HepG2 (cell line): ENCODE data around the gene TENM3. TPM values are rescaled to one million over a fixed set of nuclear protein-coding genes. Genes with fewer than 3 reads are reported as not detected.

Source experiments
- ATAC-seq: fragments of 200-7000 bp; cut with Tn5 transposase; 3 replicates; pipeline ENCODE4 v1.9.1; 2020; ENCODE audit warnings: mild to moderate bottlenecking, moderate library complexity
- BruUV-seq: library from RNA; stranded (reverse); fragments of 400-500 nt; replicated peaks from 2 replicates; lab custom pipeline; 2021; lab: Mats Ljungman, UMichigan
- CTCF ChIA-PET: fragments of 300-600 bp; formaldehyde crosslinking; extraction: SDS; loops from one replicate; lab custom pipeline; 2021; ENCODE audit warnings: low total read pairs, inconsistent platforms, low intra/inter-chr PET ratio; lab: Yijun Ruan, JAX
- POLR2A ChIA-PET: fragments of 350-600 bp; sonication (Branson Sonifier 250); formaldehyde crosslinking; loops from one replicate; lab custom pipeline; 2020; ENCODE audit warnings: antibody characterized with exemption, inconsistent platforms; lab: Yijun Ruan, JAX
- DNase-seq: peaks from one replicate; pipeline ENCODE4 v3.0.0-alpha.2; 2015; ENCODE audit warnings: low spot score
- FAIRE-seq: peaks from 3 replicates; lab custom pipeline; 2011; peaks lifted over from hg19 to GRCh38; lab: Jason Lieb, UNC
- H2AFZ ChIP-seq: one replicate; pipeline ENCODE4 v1.6.1; 2011; ENCODE audit warnings: low read length, inconsistent platforms
- H3K27ac ChIP-seq: fragments of 300-600 bp; 3 replicates; pipeline ENCODE4 v1.8.0; 2011; ENCODE audit warnings: mixed run types, mild to moderate bottlenecking, mixed read lengths, low read length, inconsistent platforms; ENCODE audit not compliant: insufficient read depth; ENCODE audit errors: extremely low read length
- H3K27me3 ChIP-seq, 2 experiments: fragments of 200-600 bp in 1 of 2; 2 replicates in 1 of 2; 3 replicates in 1 of 2; pipeline versions ENCODE4 v1.6.0 to v1.8.0; 2011; ENCODE audit warnings: low read length in 2 of 2, mild to moderate bottlenecking in 2 of 2, moderate library complexity in 2 of 2, inconsistent platforms in 1 of 2; ENCODE audit not compliant: insufficient read depth in 2 of 2, control insufficient read depth in 1 of 2
- H3K36me3 ChIP-seq, 2 experiments: fragments of 200-600 bp in 1 of 2; replicated peaks in 1 of 2; 2 replicates in 1 of 2; 3 replicates in 1 of 2; pipeline versions ENCODE4 v1.5.1 to v1.8.0; 2011; ENCODE audit warnings: low read length in 2 of 2, inconsistent platforms in 1 of 2; ENCODE audit not compliant: insufficient read depth in 2 of 2, control insufficient read depth in 1 of 2
- H3K4me1 ChIP-seq: 2 replicates; pipeline ENCODE4 v1.5.1; 2012; ENCODE audit warnings: low read length, inconsistent platforms; ENCODE audit not compliant: insufficient read depth
- H3K4me2 ChIP-seq: 2 replicates; pipeline ENCODE4 v1.6.0; 2011; ENCODE audit warnings: low read depth, low read length, inconsistent platforms
- H3K4me3 ChIP-seq, 3 experiments: fragments of 200-600 bp in 1 of 3; sonication (generic), shearing (Covaris generic) in 1 of 3; replicated peaks in 1 of 3; 2 replicates each; pipeline ENCODE4 v1.5.1; 2011 to 2016; ENCODE audit warnings: low read length in 3 of 3, inconsistent platforms in 2 of 3, low read depth in 2 of 3, mild to moderate bottlenecking in 2 of 3, control low read depth in 1 of 3, mixed read lengths in 1 of 3; ENCODE audit not compliant: insufficient read depth in 1 of 3
- H3K79me2 ChIP-seq: one replicate; pipeline ENCODE4 v1.6.1; 2011; ENCODE audit warnings: low read length, inconsistent platforms; ENCODE audit not compliant: insufficient read depth
- H3K9ac ChIP-seq: 2 replicates; pipeline ENCODE4 v1.6.0; 2011; ENCODE audit warnings: mild to moderate bottlenecking, low read depth, low read length, inconsistent platforms; ENCODE audit not compliant: insufficient read depth
- H3K9me3 ChIP-seq: 2 replicates; pipeline ENCODE4 v1.5.1; 2012; ENCODE audit warnings: mild to moderate bottlenecking, low read length
- H4K20me1 ChIP-seq: 2 replicates; pipeline ENCODE4 v1.6.0; 2011; ENCODE audit warnings: inconsistent platforms, mild to moderate bottlenecking, low read length, moderate library complexity; ENCODE audit not compliant: insufficient read depth
- AGO1 ChIP-seq: fragments of 200-400 bp; formaldehyde crosslinking; IDR thresholded peaks from 2 replicates; pipeline ENCODE4 v1.6.1; 2017; ENCODE audit warnings: mild to moderate bottlenecking, low read depth, low read length, moderate library complexity; ENCODE audit not compliant: poor library complexity, severe bottlenecking
- CBFB ChIP-seq: sonication (generic); formaldehyde crosslinking; IDR thresholded peaks from 2 replicates; pipeline ENCODE4 v1.4.0; 2020; ENCODE audit warnings: missing genetic modification reagents
- MAFG ChIP-seq: sonication (generic); formaldehyde crosslinking; IDR thresholded peaks from 2 replicates; pipeline ENCODE4 v1.5.1; 2020; ENCODE audit warnings: mild to moderate bottlenecking, missing genetic modification reagents
- MXI1 ChIP-seq: IDR thresholded peaks from 3 replicates; pipeline ENCODE4 v1.6.1; 2012; ENCODE audit warnings: low read depth, low read length, inconsistent platforms, borderline replicate concordance
- NPAS2 ChIP-seq: sonication (generic); formaldehyde crosslinking; IDR thresholded peaks from 2 replicates; pipeline ENCODE4 v1.8.0; 2022; ENCODE audit warnings: mild to moderate bottlenecking, missing genetic modification reagents, borderline replicate concordance
- POLR2A ChIP-seq, 2 experiments: IDR thresholded peaks; 2 replicates each; pipeline ENCODE4 v1.6.1; 2011; ENCODE audit warnings: low read depth in 2 of 2, low read length in 2 of 2, mild to moderate bottlenecking in 1 of 2, moderate library complexity in 1 of 2; ENCODE audit not compliant: insufficient read depth in 1 of 2
- TERF1 ChIP-seq: sonication (generic); formaldehyde crosslinking; IDR thresholded peaks from 2 replicates; pipeline ENCODE4 v1.8.0; 2022; ENCODE audit warnings: mild to moderate bottlenecking, missing genetic modification reagents, moderate library complexity
- ZFP82 ChIP-seq: sonication (generic); formaldehyde crosslinking; IDR thresholded peaks from 2 replicates; pipeline ENCODE4 v1.5.1; 2020; ENCODE audit warnings: mild to moderate bottlenecking, missing genetic modification reagents, borderline replicate concordance
- ZFP90 ChIP-seq: sonication (generic); formaldehyde crosslinking; IDR thresholded peaks from 2 replicates; pipeline ENCODE4 v1.8.0; 2022; ENCODE audit warnings: missing genetic modification reagents, mild to moderate bottlenecking, inconsistent platforms, borderline replicate concordance
- ZNF513 ChIP-seq: sonication (generic); formaldehyde crosslinking; conservative IDR thresholded peaks from 2 replicates; pipeline ENCODE4 v1.5.0; 2020; ENCODE audit warnings: missing genetic modification reagents
- ZNF574 ChIP-seq: sonication (generic); formaldehyde crosslinking; IDR thresholded peaks from 2 replicates; pipeline ENCODE4 v1.4.0; 2020; ENCODE audit warnings: missing genetic modification reagents
- ZNF619 ChIP-seq: sonication (generic); formaldehyde crosslinking; IDR thresholded peaks from 2 replicates; pipeline ENCODE4 v1.4.0; 2020; ENCODE audit warnings: mild to moderate bottlenecking, missing genetic modification reagents
- ZNF850 ChIP-seq: sonication (generic); formaldehyde crosslinking; conservative IDR thresholded peaks from 2 replicates; pipeline ENCODE4 v1.9.0; 2021; ENCODE audit warnings: mild to moderate bottlenecking, missing genetic modification reagents
- ZSCAN30 ChIP-seq: sonication (generic); formaldehyde crosslinking; IDR thresholded peaks from 2 replicates; pipeline ENCODE4 v1.5.0; 2020; ENCODE audit warnings: mild to moderate bottlenecking, missing genetic modification reagents
- WGBS: methylation state at CpG from one replicate; pipeline ENCODE4 v1.1.6; 2017; ENCODE audit warnings: low lambda C conversion rate; 5-methylcytosine and 5-hydroxymethylcytosine counted together
- in situ Hi-C: cut with HindIII; loops from 2 replicates; pipeline ENCODE4 v1.10.0; 2017; ENCODE audit warnings: low pct_unique_long_range_greater_than_20kb; ENCODE audit not compliant: extremely low pct_ligation_motif_present
- intact Hi-C: fragments of 100-400 bp; cut with micrococcal nuclease; formaldehyde crosslinking; loops from one replicate; pipeline ENCODE4 v1.10.0; 2022; ENCODE audit not compliant: unreplicated experiment
- polyA plus RNA-seq, 8 experiments: library from polyadenylated mRNA; depleted of rRNA in 3 of 8; stranded (reverse) in 7 of 8; unstranded in 1 of 8; fragments of >200 nt; fragmentation: Illumina TruSeq in 4 of 8; extraction: Trizol in 4 of 8; gene quantifications; 2 replicates each; pipeline versions ENCODE4 v1.2.1 to v1.2.3, GENCODE V29; 2011 to 2016; ENCODE audit warnings: low read depth in 4 of 8, missing spikeins in 1 of 8, mixed read lengths in 1 of 8; ENCODE audit not compliant: insufficient read depth in 1 of 8
- total RNA-seq, 5 experiments: library from RNA; depleted of rRNA; stranded (reverse); fragments of >200 nt; fragmentation: Illumina TruSeq; extraction: Trizol; gene quantifications; 2 replicates each; pipeline ENCODE4 v1.2.3, GENCODE V29; 2016; ENCODE audit warnings: low read depth in 1 of 5
- TF ChIP-seq, protein P1 (sequence below): sonication (generic); formaldehyde crosslinking; IDR thresholded peaks from 2 replicates; pipeline ENCODE4 v1.8.0; 2022; ENCODE audit warnings: mild to moderate bottlenecking, missing genetic modification reagents, borderline replicate concordance

The TENM3 gene
- total and polyA plus RNA-seq, 2 of the 13 experiments (the other 11 are each of a cell fraction or from before 2014, with no cell fraction given): 0.04 TPM; not detected in 1

GRCh38 chr4:182748283-182748682, 505.1 kb downstream of the TENM3 start:
- no peak overlapping the region for H3K9ac ChIP-seq
- WGBS: 18% methylated on average over 8 of the region's 8 CpGs
- no peak for TF ChIP-seq MAFG (CRISPR knock-in tag)
- TF ChIP-seq CBFB (CRISPR knock-in tag): no peak
- no peak for TF ChIP-seq TERF1 (CRISPR knock-in tag)
- TF ChIP-seq ZNF513 (CRISPR knock-in tag): no peak
- no peak for TF ChIP-seq AGO1
- TF ChIP-seq ZFP90 (CRISPR knock-in tag): no peak
- TF ChIP-seq, protein P1, sequence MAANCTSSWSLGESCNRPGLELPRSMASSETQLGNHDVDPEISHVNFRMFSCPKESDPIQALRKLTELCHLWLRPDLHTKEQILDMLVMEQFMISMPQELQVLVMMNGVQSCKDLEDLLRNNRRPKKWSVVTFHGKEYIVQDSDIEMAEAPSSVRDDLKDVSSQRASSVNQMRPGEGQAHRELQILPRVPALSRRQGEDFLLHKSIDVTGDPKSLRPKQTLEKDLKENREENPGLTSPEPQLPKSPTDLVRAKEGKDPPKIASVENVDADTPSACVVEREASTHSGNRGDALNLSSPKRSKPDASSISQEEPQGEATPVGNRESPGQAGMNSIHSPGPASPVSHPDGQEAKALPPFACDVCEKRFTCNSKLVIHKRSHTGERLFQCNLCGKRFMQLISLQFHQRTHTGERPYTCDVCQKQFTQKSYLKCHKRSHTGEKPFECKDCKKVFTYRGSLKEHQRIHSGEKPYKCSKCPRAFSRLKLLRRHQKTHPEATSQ: no peak
- no peak for TF ChIP-seq MXI1
- TF ChIP-seq POLR2A (IDR thresholded peaks at IDR 0.05; ENCODE audit: insufficient read depth in 1 of 2, low read depth in 2 of 2, low read length in 2 of 2): no peak
- no peak for TF ChIP-seq ZFP82 (CRISPR knock-in tag)
- TF ChIP-seq ZSCAN30 (CRISPR knock-in tag): no peak
- TF ChIP-seq ZNF619 (CRISPR knock-in tag): no peak
- no peak for TF ChIP-seq NPAS2 (CRISPR knock-in tag)
- no peak for TF ChIP-seq ZNF574 (CRISPR knock-in tag)
- no peak for TF ChIP-seq ZNF850 (CRISPR knock-in tag)
- TF ChIP-seq, all 625 proteins: peak for 0
- Histone ChIP-seq H3K36me3 (no peaks in the 10 kb centered on the region), H4K20me1 (no peaks in the 10 kb centered on the region), H3K4me3 (no peak overlapping the region), H3K9me3 (peaks cover 5% of the 10 kb centered on the region; the same call in 1 of the 2 replicates), H3K4me2 (no peak overlapping the region), H3K79me2 (no peaks in the 10 kb centered on the region), H3K27ac (no peak overlapping the region), H3K4me1 (no peaks in the 10 kb centered on the region), H2AFZ (no peak overlapping the region), H3K27me3 (no peaks in the 10 kb centered on the region)
- POLR2A ChIA-PET: no interaction called here
- in situ Hi-C loops (no loop called here), intact Hi-C loops (no loop called here)
- no peak for ATAC-seq
- no peak for FAIRE-seq
- BruUV-seq: no TSS peak
- DNase-seq: no peak
- CTCF ChIA-PET: no interaction called here
